ENCODE measurements around the gene GLP2R. TPM values are rescaled to one million over a fixed set of nuclear protein-coding genes. Genes with fewer than 3 reads are reported as not detected.

GLP2R gene
- total and polyA plus RNA-seq, 2 of the 8 experiments (the other 6 are each of a cell fraction or from before 2014, with no cell fraction given): not detected

GRCh38 chr17:9802697-9803096 is 23.0 kb upstream of the GLP2R start:
- WGBS, 2 experiments (ENCODE audit: extremely low coverage in 1 of 2, insufficient coverage in 1 of 2, insufficient read length in 1 of 2, insufficient replicate concordance in 2 of 2, low coverage in 1 of 2, low lambda C conversion rate in 2 of 2, missing lambda C conversion rate in 1 of 2): 88% methylated on average over 4 of the region's 4 CpGs; no CpG with 5 or more reads in 1 of the 2 experiments
- CTCF ChIA-PET (ENCODE audit: partially characterized antibody): no interaction called here
- H3K9ac ChIP-seq (replicated peaks in 1 of 4; ENCODE audit: extremely low read depth in 1 of 4, low read depth in 3 of 4, low read length in 3 of 4): no peak overlapping the region
- TF ChIP-seq CBX8 (IDR thresholded peaks at IDR 0.05; ENCODE audit: borderline replicate concordance, low read depth, low read length) (no peak), EZH2 (IDR thresholded peaks at IDR 0.05; ENCODE audit: low read depth, low read length, severe bottlenecking) (no peak), CHD1 (IDR thresholded peaks at IDR 0.05; ENCODE audit: low read depth, low read length) (no peak), RAD21 (IDR thresholded peaks at IDR 0.05 in 1 of 2, conservative IDR thresholded peaks at IDR 0.05 in 1 of 2; ENCODE audit: low read depth in 2 of 2, low read length in 2 of 2) (no peak), E2F6 (IDR thresholded peaks at IDR 0.05) (no peak), MAFK (IDR thresholded peaks at IDR 0.05; ENCODE audit: low read depth, low read length) (no peak), SRF (IDR thresholded peaks at IDR 0.05; ENCODE audit: low read depth, low read length) (no peak), TEAD4 (IDR thresholded peaks at IDR 0.05; ENCODE audit: low read depth, low read length) (no peak), SUZ12 (IDR thresholded peaks at IDR 0.05; ENCODE audit: low read length) (no peak), RFX5 (IDR thresholded peaks at IDR 0.05; ENCODE audit: borderline replicate concordance, low read depth, low read length) (no peak), SAP30 (IDR thresholded peaks at IDR 0.05; ENCODE audit: insufficient read depth, insufficient replicate concordance, low read length) (no peak), KDM1A (IDR thresholded peaks at IDR 0.05; ENCODE audit: borderline replicate concordance, low read length) (no peak), SIX5 (IDR thresholded peaks at IDR 0.05; ENCODE audit: low read depth, low read length) (no peak), PHF8 (conservative IDR thresholded peaks at IDR 0.05; ENCODE audit: low read depth, low read length) (no peak)

More at GRCh38 chr17:9802697-9803096, 23.0 kb upstream of the GLP2R start:
- Histone ChIP-seq H3K4ac (replicated peaks; ENCODE audit: insufficient read length, low read depth, low read length) (no peak overlapping the region), H2AK5ac (ENCODE audit: low read depth, low read length) (no peak overlapping the region), H2BK15ac (ENCODE audit: low read length) (no peak overlapping the region), H3K56ac (replicated peaks; ENCODE audit: insufficient read length, low read depth, low read length) (no peak overlapping the region), H2AFZ (ENCODE audit: low read length) (no peak overlapping the region), H2BK5ac (ENCODE audit: low read depth, low read length) (no peak overlapping the region), H2BK20ac (ENCODE audit: low read length) (no peak overlapping the region), H2BK120ac (replicated peaks; ENCODE audit: low read depth, low read length) (no peak overlapping the region), H3K79me2 (ENCODE audit: control insufficient read depth in 1 of 2, insufficient read depth in 2 of 2, low read length in 2 of 2) (no peaks in the 10 kb centered on the region), H3K4me3 (ENCODE audit: extremely low read depth in 1 of 4, insufficient read depth in 2 of 4, low read depth in 3 of 4, low read length in 4 of 4) (no peak overlapping the region), H3K23ac (ENCODE audit: insufficient read length) (no peak overlapping the region), H4K5ac (ENCODE audit: insufficient read length, low read depth, low read length) (no peak overlapping the region), H3K14ac (ENCODE audit: insufficient read length) (no peak overlapping the region), H3K4me2 (ENCODE audit: insufficient read depth in 1 of 2, low read depth in 2 of 2, low read length in 2 of 2) (no peak overlapping the region), H4K20me1 (replicated peaks in 1 of 2; ENCODE audit: control insufficient read depth in 1 of 2, insufficient read depth in 2 of 2, low read length in 2 of 2) (no peaks in the 10 kb centered on the region), H2BK12ac (ENCODE audit: low read depth, low read length) (no peak overlapping the region), H4K91ac (replicated peaks; ENCODE audit: insufficient read length, low read length) (no peak overlapping the region), H3K27me3 (replicated peaks in 1 of 4; ENCODE audit: control insufficient read depth in 3 of 4, extremely low read depth in 1 of 4, insufficient read depth in 3 of 4, low read length in 3 of 4) (no peaks in the 10 kb centered on the region), H3K9me3 (ENCODE audit: insufficient read depth in 2 of 2, low read depth in 1 of 2, low read length in 1 of 2) (no peaks in the 10 kb centered on the region), H3K79me1 (ENCODE audit: low read depth, low read length) (no peaks in the 10 kb centered on the region), H3K36me3 (ENCODE audit: control insufficient read depth in 2 of 4, insufficient read depth in 4 of 4, low read length in 3 of 4) (no peaks in the 10 kb centered on the region), H3K23me2 (ENCODE audit: low read depth, low read length) (no peaks in the 10 kb centered on the region), H3K4me1 (replicated peaks in 1 of 4; ENCODE audit: control insufficient read depth in 3 of 4, insufficient read depth in 4 of 4, low read length in 3 of 4) (no peaks in the 10 kb centered on the region), H4K8ac (ENCODE audit: extremely low read depth, insufficient read depth, low read length) (no peak overlapping the region), H3K18ac (ENCODE audit: extremely low read depth, low read length) (no peak overlapping the region), H3K27ac (ENCODE audit: low read depth, low read length) (no peak overlapping the region)
- FAIRE-seq (no peak), DNase-seq (ENCODE audit: low read depth in 1 of 2, low spot score in 2 of 2) (no peak)
- POLR2A ChIA-PET (ENCODE audit: partially characterized antibody): no interaction called here

Data from H1 (cell line).